HK-2 (cell line): Measurements from ENCODE around the gene LAGE3.
A peak's percentile ranks its signal among the peaks of the same experiment; 100 is the strongest.

Experiments used
- DNase-seq: peaks from one replicate; pipeline ENCODE4 v3.0.0-alpha.2; 2018; ENCODE audit not compliant: unreplicated experiment

Gene LAGE3

GRCh38 chrX:154477891-154478477 lies 1.1 kb downstream of the LAGE3 start:
- no peak for DNase-seq

- peak; percentile 37 for DNase-seq
These were observed 2.3 kb downstream of the LAGE3 start for GRCh38 chrX:154476821-154477220.

GRCh38 chrX:154473683-154474082 lies 5.4 kb downstream of the LAGE3 start:
- DNase-seq = no peak

GRCh38 chrX:154472685-154473632 lies 6.1 kb downstream of the LAGE3 start:
- DNase-seq = no peak

GRCh38 chrX:154471839-154472684 lies 7.0 kb downstream of the LAGE3 start:
- no peak for DNase-seq

- no peak for DNase-seq
These were observed 8.0 kb downstream of the LAGE3 start for GRCh38 chrX:154470914-154471568.

- no peak for DNase-seq
These were observed 8.6 kb downstream of the LAGE3 start for GRCh38 chrX:154470434-154470833.

GRCh38 chrX:154469880-154470279 lies 9.2 kb downstream of the LAGE3 start:
- DNase-seq = no peak

- DNase-seq = no peak
These were observed 10.0 kb downstream of the LAGE3 start for GRCh38 chrX:154469114-154469513.

GRCh38 chrX:154468217-154468616 lies 10.9 kb downstream of the LAGE3 start:
- no peak for DNase-seq

- no peak for DNase-seq
These were observed 11.5 kb downstream of the LAGE3 start for GRCh38 chrX:154467556-154467955.

GRCh38 chrX:154466907-154467306 lies 12.2 kb downstream of the LAGE3 start:
- DNase-seq = no peak

- DNase-seq = no peak
These were observed 13.0 kb downstream of the LAGE3 start for GRCh38 chrX:154466036-154466435.

- no peak for DNase-seq
These were observed 13.5 kb downstream of the LAGE3 start for GRCh38 chrX:154465601-154466000.

- DNase-seq = no peak
These were observed 14.2 kb downstream of the LAGE3 start for GRCh38 chrX:154464806-154465365.

- DNase-seq = no peak
These were observed 15.4 kb downstream of the LAGE3 start for GRCh38 chrX:154463611-154464220.

GRCh38 chrX:154462396-154462795 lies 16.7 kb downstream of the LAGE3 start:
- no peak for DNase-seq

GRCh38 chrX:154460326-154460725 lies 18.8 kb downstream of the LAGE3 start:
- DNase-seq = no peak

GRCh38 chrX:154459832-154460231 lies 19.2 kb downstream of the LAGE3 start:
- no peak for DNase-seq

- peak; percentile 45 for DNase-seq
These were observed 19.9 kb downstream of the LAGE3 start for GRCh38 chrX:154458954-154459778.
